H9 (cell line): Measurements from ENCODE around the gene CCT6A. TPM values are rescaled to one million over a fixed set of nuclear protein-coding genes. Genes with fewer than 3 reads are reported as not detected.

Experiments used
- DNase-seq: peaks from one replicate; pipeline ENCODE4 v3.0.0-alpha.2; 2017
- H2AFZ ChIP-seq: one replicate; pipeline ENCODE4 v1.6.1; 2013; ENCODE audit warnings: mild to moderate bottlenecking, low read length, control low read depth, moderate library complexity
- H2AK5ac ChIP-seq: 2 replicates; pipeline ENCODE4 v1.6.1; 2013; ENCODE audit warnings: low read length, control low read depth, mixed read lengths; ENCODE audit not compliant: insufficient read length
- H2BK120ac ChIP-seq: one replicate; pipeline ENCODE4 v1.6.1; 2013; ENCODE audit warnings: low read depth, mild to moderate bottlenecking, low read length, control low read depth, inconsistent platforms; ENCODE audit not compliant: poor library complexity, severe bottlenecking
- H2BK12ac ChIP-seq: 2 replicates; pipeline ENCODE4 v1.6.1; 2013; ENCODE audit warnings: low read length, control low read depth, mixed read lengths, low read depth; ENCODE audit not compliant: insufficient read length
- H2BK15ac ChIP-seq: 2 replicates; pipeline ENCODE4 v1.6.1; 2013; ENCODE audit warnings: low read depth, low read length, control low read depth
- H2BK20ac ChIP-seq: one replicate; pipeline ENCODE4 v1.6.1; 2013; ENCODE audit warnings: low read depth, mild to moderate bottlenecking, low read length, control low read depth, inconsistent platforms; ENCODE audit not compliant: poor library complexity, severe bottlenecking
- H2BK5ac ChIP-seq: 2 replicates; pipeline ENCODE4 v1.6.1; 2013; ENCODE audit warnings: low read length, control low read depth, mixed read lengths; ENCODE audit not compliant: insufficient read length
- H3K14ac ChIP-seq: 2 replicates; pipeline ENCODE4 v1.6.1; 2013; ENCODE audit warnings: low read length, control low read depth; ENCODE audit not compliant: insufficient read depth
- H3K18ac ChIP-seq: 2 replicates; pipeline ENCODE4 v1.6.1; 2013; ENCODE audit warnings: low read depth, mild to moderate bottlenecking, mixed read lengths, low read length, control low read depth; ENCODE audit not compliant: insufficient read length
- H3K23ac ChIP-seq: 2 replicates; pipeline ENCODE4 v1.6.1; 2013; ENCODE audit warnings: low read length, control low read depth, mixed read lengths, low read depth; ENCODE audit not compliant: insufficient read length
- H3K23me2 ChIP-seq: 2 replicates; pipeline ENCODE4 v1.6.1; 2013; ENCODE audit warnings: low read depth, mild to moderate bottlenecking, mixed read lengths, low read length, control low read depth; ENCODE audit not compliant: insufficient read length, poor library complexity, severe bottlenecking
- H3K27ac ChIP-seq: 2 replicates; pipeline ENCODE4 v1.5.1; 2013; ENCODE audit warnings: low read length, control low read depth, mixed read lengths, low read depth; ENCODE audit not compliant: insufficient read length
- H3K27me3 ChIP-seq: 2 replicates; pipeline ENCODE4 v1.6.1; 2013; ENCODE audit warnings: low read length, control low read depth, inconsistent platforms; ENCODE audit not compliant: insufficient read depth
- H3K4ac ChIP-seq: 2 replicates; pipeline ENCODE4 v1.6.1; 2013; ENCODE audit warnings: low read depth, mild to moderate bottlenecking, control low read depth, inconsistent platforms, low read length, moderate library complexity
- H3K4me1 ChIP-seq: 2 replicates; pipeline ENCODE4 v1.6.1; 2013; ENCODE audit warnings: low read length, control low read depth, inconsistent platforms; ENCODE audit not compliant: insufficient read depth
- H3K4me2 ChIP-seq: 2 replicates; pipeline ENCODE4 v1.6.1; 2013; ENCODE audit warnings: low read length, control low read depth, mixed read lengths; ENCODE audit not compliant: insufficient read length, insufficient read depth
- H3K56ac ChIP-seq: 2 replicates; pipeline ENCODE4 v1.6.1; 2013; ENCODE audit warnings: low read depth, mild to moderate bottlenecking, mixed read lengths, low read length, control low read depth; ENCODE audit not compliant: insufficient read length
- H3K79me1 ChIP-seq: 2 replicates; pipeline ENCODE4 v1.6.1; 2013; ENCODE audit warnings: low read depth, mild to moderate bottlenecking, moderate library complexity, low read length, control low read depth, inconsistent platforms; ENCODE audit not compliant: insufficient read depth, poor library complexity, severe bottlenecking
- H3K79me2 ChIP-seq: 2 replicates; pipeline ENCODE4 v1.6.1; 2013; ENCODE audit warnings: low read length, control low read depth, inconsistent platforms; ENCODE audit not compliant: insufficient read depth
- H3K9ac ChIP-seq: 2 replicates; pipeline ENCODE4 v1.6.1; 2013; ENCODE audit warnings: low read length, control low read depth, mixed read lengths; ENCODE audit not compliant: insufficient read length; ENCODE audit errors: extremely low read depth
- H3K9me3 ChIP-seq: one replicate; pipeline ENCODE4 v1.6.1; 2013; ENCODE audit warnings: low read depth, low read length, inconsistent platforms; ENCODE audit not compliant: control insufficient read depth
- H3T11ph ChIP-seq: one replicate; pipeline ENCODE4 v1.6.1; 2013; ENCODE audit warnings: mild to moderate bottlenecking, low read length, control low read depth, inconsistent platforms
- H4K20me1 ChIP-seq: one replicate; pipeline ENCODE4 v1.6.1; 2013; ENCODE audit not compliant: control insufficient read depth, insufficient read length, insufficient read depth
- H4K5ac ChIP-seq: 2 replicates; pipeline ENCODE4 v1.6.1; 2013; ENCODE audit warnings: low read depth, mild to moderate bottlenecking, mixed read lengths, low read length, control low read depth; ENCODE audit not compliant: insufficient read length
- H4K8ac ChIP-seq: replicated peaks from 2 replicates; pipeline ENCODE4 v1.6.1; 2013; ENCODE audit warnings: low read length, control low read depth, mixed read lengths, low read depth; ENCODE audit not compliant: insufficient read length
- H4K91ac ChIP-seq: 2 replicates; pipeline ENCODE4 v1.6.1; 2013; ENCODE audit warnings: low read depth, mild to moderate bottlenecking, moderate library complexity, mixed read lengths, low read length, control low read depth; ENCODE audit not compliant: insufficient read length
- H3K27ac Mint-ChIP-seq, 3 experiments: 2 replicates in 2 of 3; 3 replicates in 1 of 3; pipeline ENCODE4 v1.8.0; 2020 to 2021; ENCODE audit warnings: mixed read lengths in 3 of 3, mild to moderate bottlenecking in 1 of 3, moderate library complexity in 1 of 3
- H3K27me3 Mint-ChIP-seq: 2 replicates; pipeline ENCODE4 v1.8.0; 2021; ENCODE audit warnings: low read depth, mild to moderate bottlenecking, moderate library complexity, mixed read lengths
- H3K36me3 Mint-ChIP-seq, 3 experiments: 2 replicates in 2 of 3; 3 replicates in 1 of 3; pipeline ENCODE4 v1.8.0; 2020 to 2021; ENCODE audit warnings: low read depth in 3 of 3, mixed read lengths in 3 of 3; ENCODE audit not compliant: insufficient read depth in 1 of 3
- H3K4me1 Mint-ChIP-seq, 2 experiments: 2 replicates each; pipeline ENCODE4 v1.8.0; 2020; ENCODE audit warnings: mixed read lengths in 2 of 2
- H3K4me3 Mint-ChIP-seq, 2 experiments: 2 replicates in 1 of 2; 3 replicates in 1 of 2; pipeline ENCODE4 v1.8.0; 2020 to 2021; ENCODE audit warnings: mild to moderate bottlenecking in 2 of 2, mixed read lengths in 2 of 2, moderate library complexity in 1 of 2
- H3K9me3 Mint-ChIP-seq, 2 experiments: 2 replicates in 1 of 2; 3 replicates in 1 of 2; pipeline ENCODE4 v1.8.0; 2020; ENCODE audit warnings: mild to moderate bottlenecking in 2 of 2, mixed read lengths in 2 of 2, moderate library complexity in 1 of 2
- WGBS: extraction: QIAGEN DNeasy Blood & Tissue Kit; methylation state at CpG from one replicate; pipeline ENCODE4 v1.1.7; 2013; ENCODE audit warnings: missing lambda C conversion rate, low lambda C conversion rate, mixed read lengths; ENCODE audit not compliant: insufficient read length; ENCODE audit errors: extremely low coverage; 5-methylcytosine and 5-hydroxymethylcytosine counted together
- total RNA-seq: library from RNA; stranded (reverse); gene quantifications from 2 replicates; pipeline ENCODE4 v1.2.1, GENCODE V29; 2021
- TF ChIP-seq, protein P1 (sequence below): fragments of 200-600 bp; sonication (generic); conservative IDR thresholded peaks from 3 replicates; pipeline ENCODE4 v1.8.0; 2021; ENCODE audit warnings: antibody characterized with exemption, mild to moderate bottlenecking

Gene CCT6A
- total RNA-seq, 1 experiment from 2014 or later = 303 TPM

DNA sequence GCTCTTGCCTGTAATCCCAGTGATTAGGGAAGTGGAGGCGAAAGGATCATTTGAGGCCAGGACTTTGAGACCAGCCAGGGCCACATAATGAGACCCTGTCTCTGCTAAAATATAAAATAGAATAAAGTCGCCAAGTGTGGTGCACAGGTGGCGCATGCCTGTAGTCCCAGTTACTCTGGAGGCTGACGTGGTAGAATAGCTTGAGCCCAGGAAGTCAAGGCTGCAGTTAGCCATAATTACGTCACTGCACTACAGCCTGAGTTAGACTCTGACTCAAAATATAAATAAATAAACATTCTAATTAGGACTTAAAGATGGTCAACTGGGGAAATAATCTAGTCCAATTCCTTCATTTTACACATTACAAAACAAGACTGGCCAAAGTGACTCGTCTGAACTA, 53.9 kb downstream of the CCT6A start:
- no peak overlapping the region for H3K18ac ChIP-seq
- H2AK5ac ChIP-seq = no peak overlapping the region
- H4K8ac ChIP-seq = no peak overlapping the region
- H3K14ac ChIP-seq = no peak overlapping the region
- no peak for DNase-seq
- H2BK120ac ChIP-seq = no peak overlapping the region
- H3K27ac ChIP-seq = no peak overlapping the region
- no peak overlapping the region for H4K5ac ChIP-seq
- peaks cover 3% of the 10 kb centered on the region for H3K23me2 ChIP-seq
- Mint-ChIP-seq H3K36me3 (peaks cover 23 to 44% (median 29%) of the 10 kb centered on the region in 3 experiments), H3K4me3 (peak overlapping the region; percentile 88 to 96), H3K4me1 (peaks cover 8 to 11% of the 10 kb centered on the region in 2 experiments), H3K27ac (peak overlapping the region in 2 of 3 experiments; percentile 96 to 97; a peak in 4 of 7 replicates), H3K27me3 (no peaks in the 10 kb centered on the region; the same call in 1 of the 2 replicates), H3K9me3 (peaks cover 27 to 44% of the 10 kb centered on the region in 2 experiments)
- H2AFZ ChIP-seq = no peak overlapping the region
- no peak overlapping the region for H3K23ac ChIP-seq
- no peaks in the 10 kb centered on the region for H3K27me3 ChIP-seq
- no peak overlapping the region for H3K56ac ChIP-seq
- no peak overlapping the region for H2BK15ac ChIP-seq
- no peaks in the 10 kb centered on the region for H3K4me1 ChIP-seq
- H2BK20ac ChIP-seq = no peak overlapping the region
- H3K9me3 ChIP-seq = peaks cover 1% of the 10 kb centered on the region
- H3K4me2 ChIP-seq = peak overlapping the region; percentile 73
- H4K20me1 ChIP-seq = no peaks in the 10 kb centered on the region
- H4K91ac ChIP-seq = no peak overlapping the region
- TF ChIP-seq, protein P1, sequence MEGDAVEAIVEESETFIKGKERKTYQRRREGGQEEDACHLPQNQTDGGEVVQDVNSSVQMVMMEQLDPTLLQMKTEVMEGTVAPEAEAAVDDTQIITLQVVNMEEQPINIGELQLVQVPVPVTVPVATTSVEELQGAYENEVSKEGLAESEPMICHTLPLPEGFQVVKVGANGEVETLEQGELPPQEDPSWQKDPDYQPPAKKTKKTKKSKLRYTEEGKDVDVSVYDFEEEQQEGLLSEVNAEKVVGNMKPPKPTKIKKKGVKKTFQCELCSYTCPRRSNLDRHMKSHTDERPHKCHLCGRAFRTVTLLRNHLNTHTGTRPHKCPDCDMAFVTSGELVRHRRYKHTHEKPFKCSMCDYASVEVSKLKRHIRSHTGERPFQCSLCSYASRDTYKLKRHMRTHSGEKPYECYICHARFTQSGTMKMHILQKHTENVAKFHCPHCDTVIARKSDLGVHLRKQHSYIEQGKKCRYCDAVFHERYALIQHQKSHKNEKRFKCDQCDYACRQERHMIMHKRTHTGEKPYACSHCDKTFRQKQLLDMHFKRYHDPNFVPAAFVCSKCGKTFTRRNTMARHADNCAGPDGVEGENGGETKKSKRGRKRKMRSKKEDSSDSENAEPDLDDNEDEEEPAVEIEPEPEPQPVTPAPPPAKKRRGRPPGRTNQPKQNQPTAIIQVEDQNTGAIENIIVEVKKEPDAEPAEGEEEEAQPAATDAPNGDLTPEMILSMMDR = no peak
- no peak overlapping the region for H3T11ph ChIP-seq
- H3K79me2 ChIP-seq = no peaks in the 10 kb centered on the region; the same call in 1 of the 2 replicates
- H2BK5ac ChIP-seq = no peak overlapping the region
- H3K79me1 ChIP-seq = no peaks in the 10 kb centered on the region
- peak overlapping the region; percentile 71 for H3K9ac ChIP-seq
- H2BK12ac ChIP-seq = no peak overlapping the region
- no CpG with 5 or more reads among the region's 6 CpGs for WGBS
- no peak overlapping the region for H3K4ac ChIP-seq
